Endometrial microvascular endothelial cells (primary cell): Measurements from ENCODE around the gene TMC1. TPM values are rescaled to one million over a fixed set of nuclear protein-coding genes. Genes with fewer than 3 reads are reported as not detected.

Source experiments
- in situ Hi-C: cut with HindIII; loops from 2 replicates; pipeline ENCODE4 v1.10.0; 2017; ENCODE audit warnings: low sequenced_read_pairs, low pct_unique_long_range_greater_than_20kb; ENCODE audit errors: inconsistent ontology term
- total RNA-seq: library from RNA; depleted of rRNA; stranded (reverse); fragments of >200 nt; gene quantifications from one replicate; pipeline ENCODE4 v1.2.3, GENCODE V29; 2015; ENCODE audit errors: inconsistent ontology term

The TMC1 gene
- total RNA-seq, 1 donor from 2014 or later = not detected

GRCh38 chr9:72704688-72705375 lies 183.4 kb downstream of the TMC1 start:
- in situ Hi-C loops = no loop called here

DNA sequence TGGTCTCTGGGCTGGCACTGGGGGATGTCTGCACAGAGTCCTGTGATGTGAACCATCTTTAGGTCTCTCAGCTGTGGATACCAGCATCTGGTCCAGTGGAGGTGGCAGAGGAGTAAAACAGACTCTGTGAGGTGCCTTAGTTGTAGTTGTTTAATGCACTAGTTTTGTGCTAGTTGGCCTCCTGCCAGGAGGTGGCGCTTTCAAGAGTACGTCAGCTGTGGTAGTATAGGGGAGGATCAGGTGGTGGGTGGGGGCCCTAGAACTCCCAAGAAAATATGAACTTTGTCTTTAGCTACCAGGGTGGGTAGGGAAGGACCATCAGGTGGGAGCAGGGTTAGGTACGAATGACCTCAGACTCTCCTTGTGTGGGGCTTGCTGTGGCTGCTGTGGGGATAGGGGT lies 197.1 kb downstream of the TMC1 start:
- in situ Hi-C loops = no loop called here

GRCh38 chr9:72721067-72721466 lies 199.7 kb downstream of the TMC1 start:
- in situ Hi-C loops = no loop called here

GRCh38 chr9:72726947-72727346 lies 205.5 kb downstream of the TMC1 start:
- in situ Hi-C loops = no loop called here

GRCh38 chr9:72728031-72728770 lies 206.8 kb downstream of the TMC1 start:
- in situ Hi-C loops = no loop called here

DNA sequence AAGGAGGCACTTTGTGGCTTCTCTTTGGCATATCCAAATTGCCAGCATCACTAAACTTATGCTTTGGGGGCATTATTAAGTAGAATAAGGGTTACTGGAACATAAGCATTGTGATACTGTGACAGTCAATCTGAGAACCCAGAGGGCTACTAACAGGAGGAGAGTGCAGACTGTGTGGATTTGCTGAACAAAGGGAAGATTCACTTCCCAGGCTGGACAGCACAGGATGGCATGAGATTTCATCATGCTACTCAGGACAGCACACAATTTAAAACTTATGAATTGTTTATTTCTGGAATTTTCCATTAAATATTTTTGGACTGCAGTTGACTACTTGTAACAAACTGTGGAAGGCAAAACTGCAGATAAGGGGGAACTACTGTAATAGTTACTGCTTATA lies 212.5 kb downstream of the TMC1 start:
- in situ Hi-C loops = no loop called here

DNA sequence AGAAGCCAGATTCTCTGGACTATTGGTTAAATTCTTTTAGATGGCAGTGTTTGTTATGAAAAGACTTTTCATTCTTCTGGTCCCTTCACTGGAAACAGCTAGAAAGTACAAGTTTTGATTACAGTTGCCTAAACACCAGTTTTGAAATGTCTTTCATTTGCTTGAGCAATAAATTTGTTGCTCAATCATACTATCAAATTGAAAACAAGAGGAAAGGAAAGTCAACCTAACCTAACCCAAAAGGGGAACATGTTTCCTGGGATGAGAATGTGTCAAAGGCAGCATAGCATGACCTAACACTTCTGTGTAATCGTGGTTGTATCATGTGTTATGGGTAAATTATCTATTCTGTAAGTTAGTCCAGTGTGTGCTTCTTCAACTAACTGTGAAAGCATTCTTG lies 213.2 kb downstream of the TMC1 start:
- in situ Hi-C loops = no loop called here

DNA sequence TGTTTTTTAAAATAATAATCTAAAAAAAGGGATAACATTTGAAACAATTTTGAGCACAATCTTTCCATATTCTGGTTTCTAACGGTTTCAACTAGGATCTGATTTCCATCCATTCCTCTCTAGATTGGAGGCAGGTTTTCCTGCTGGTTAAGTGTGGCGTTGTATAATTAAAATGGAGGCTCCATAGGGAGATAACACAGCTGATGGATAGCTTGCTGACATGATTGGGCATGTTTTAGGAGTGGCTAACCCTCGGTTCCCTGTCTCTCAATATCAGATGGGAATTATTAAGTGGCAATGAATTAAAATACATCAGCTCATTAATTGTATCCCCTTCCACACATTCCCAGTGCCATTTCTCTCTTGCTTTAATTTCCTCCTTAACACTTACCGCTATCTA lies 222.4 kb downstream of the TMC1 start:
- in situ Hi-C loops = no loop called here

- in situ Hi-C loops = no loop called here
These were observed 227.9 kb downstream of the TMC1 start for GRCh38 chr9:72749276-72749675.

- in situ Hi-C loops = no loop called here
These were observed 230.1 kb downstream of the TMC1 start for GRCh38 chr9:72751541-72751940.

DNA sequence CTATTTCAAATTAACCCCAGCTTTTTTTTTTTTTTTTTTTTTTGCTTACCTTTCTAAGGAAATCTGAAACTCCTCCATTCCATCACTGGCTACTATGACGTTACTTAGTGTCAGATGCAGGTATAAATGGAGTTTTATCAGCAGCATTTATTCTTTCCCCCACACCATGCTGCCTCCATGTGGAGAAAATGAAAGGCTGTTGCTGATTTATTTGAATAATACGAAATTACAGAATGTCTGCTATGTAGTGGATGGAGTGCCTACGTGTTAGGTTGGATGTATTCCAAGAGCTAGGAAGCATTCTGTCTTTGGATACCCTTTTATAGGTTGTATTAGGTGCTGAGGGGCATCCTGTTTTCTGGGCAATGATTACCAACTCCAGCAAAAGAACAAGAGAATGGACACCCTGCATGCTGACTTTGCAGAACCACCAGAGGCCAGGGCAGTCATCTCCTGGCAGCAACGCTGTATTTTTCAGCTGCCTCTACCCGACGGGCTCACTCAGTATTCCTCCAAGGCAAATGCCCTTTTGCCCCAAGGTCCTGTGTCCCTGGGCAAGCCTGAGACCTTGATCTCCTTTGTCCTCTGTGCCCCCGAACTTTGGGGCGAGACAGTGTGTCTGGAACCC lies 232.0 kb downstream of the TMC1 start:
- in situ Hi-C loops = no loop called here

GRCh38 chr9:72755836-72756235 lies 234.4 kb downstream of the TMC1 start:
- in situ Hi-C loops = no loop called here

DNA sequence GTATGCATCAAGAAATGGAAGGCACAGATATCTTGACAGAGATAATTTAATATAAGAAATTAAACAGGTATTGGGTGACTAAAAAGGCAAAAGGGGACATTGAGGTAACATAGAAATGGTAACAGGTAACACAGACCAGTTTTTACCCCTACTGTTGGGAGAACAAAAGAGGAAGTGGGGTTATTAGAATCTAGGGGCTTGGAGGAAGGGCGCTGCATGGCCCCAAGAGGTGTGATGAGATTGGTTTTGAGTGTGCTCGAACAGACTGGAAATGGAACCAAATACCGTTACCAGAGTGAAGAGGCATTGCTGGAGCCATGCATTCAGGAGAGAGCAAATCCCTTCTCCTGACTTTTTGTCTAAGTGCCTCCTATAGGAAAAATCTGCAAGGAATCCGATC lies 237.5 kb downstream of the TMC1 start:
- in situ Hi-C loops = no loop called here

- in situ Hi-C loops = no loop called here
These were observed 241.6 kb downstream of the TMC1 start for GRCh38 chr9:72763022-72763421.

DNA sequence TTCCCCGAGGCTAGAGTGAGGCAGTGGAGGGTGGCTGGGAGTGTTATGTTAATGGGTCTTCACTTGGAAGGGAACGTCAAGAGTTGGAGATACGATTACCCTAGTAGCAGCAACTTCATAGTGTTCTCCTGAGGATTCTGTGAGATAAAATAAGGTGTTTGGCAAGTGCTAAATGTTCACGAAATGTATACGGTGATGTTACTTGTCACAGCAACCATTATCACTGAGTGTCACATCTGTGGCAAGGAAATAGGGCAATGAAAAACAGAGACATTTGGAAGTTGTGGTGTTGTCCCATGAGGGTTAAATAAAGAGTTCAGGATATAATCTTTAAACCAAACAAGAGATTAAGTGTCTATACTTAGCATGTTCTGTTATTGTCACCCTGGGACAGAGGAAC lies 248.1 kb downstream of the TMC1 start:
- in situ Hi-C loops = no loop called here

DNA sequence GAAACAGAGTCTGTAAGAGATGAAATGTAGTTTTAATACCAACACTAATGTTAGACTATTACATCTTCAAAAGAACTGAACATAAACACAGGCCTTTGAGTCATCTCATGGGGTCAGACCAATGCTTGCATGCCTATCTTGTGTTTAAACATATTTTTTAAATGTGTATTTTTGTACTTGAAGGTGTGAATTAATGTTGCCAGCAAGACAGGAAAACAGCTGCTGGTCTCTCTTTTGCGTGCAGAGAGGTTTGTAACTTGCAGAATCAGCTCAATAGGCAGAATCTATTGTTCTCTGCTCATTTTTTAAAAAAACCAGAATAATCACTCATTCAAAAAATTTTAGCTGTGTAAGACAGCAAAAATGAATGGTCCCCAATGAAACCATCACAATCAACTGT lies 251.3 kb downstream of the TMC1 start:
- in situ Hi-C loops = no loop called here

GRCh38 chr9:72773570-72773969 lies 252.2 kb downstream of the TMC1 start:
- in situ Hi-C loops = no loop called here

GRCh38 chr9:72775570-72775969 lies 254.2 kb downstream of the TMC1 start:
- in situ Hi-C loops = no loop called here

DNA sequence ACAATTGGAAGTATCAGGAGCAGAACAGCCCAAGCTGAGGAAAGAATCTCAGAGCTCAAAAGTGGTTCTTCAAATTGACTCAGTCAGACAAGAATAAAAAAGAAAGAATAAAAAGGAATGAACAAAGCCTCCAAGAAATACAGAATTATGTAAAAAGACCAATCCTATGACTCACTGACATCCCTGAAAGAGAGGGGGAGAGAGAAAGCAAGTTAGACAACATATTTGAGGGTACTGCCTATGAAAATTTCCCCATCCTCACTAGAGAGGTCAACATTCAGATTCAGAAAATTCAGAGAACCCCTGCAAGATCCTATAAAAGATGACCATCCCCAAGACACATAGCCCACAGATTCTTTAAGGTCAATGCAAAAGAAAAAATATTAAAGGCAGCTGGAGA lies 258.2 kb downstream of the TMC1 start:
- in situ Hi-C loops = no loop called here

- in situ Hi-C loops = no loop called here
These were observed 265.5 kb downstream of the TMC1 start for GRCh38 chr9:72786948-72787347.
